Measurements from ENCODE around the gene UBE2F.
"Not testable (repeated sequence)": the region's sequence is repeated elsewhere in the genome, so short reads cannot be mapped to it uniquely, and the experiment has no call there.

The UBE2F gene

DNA sequence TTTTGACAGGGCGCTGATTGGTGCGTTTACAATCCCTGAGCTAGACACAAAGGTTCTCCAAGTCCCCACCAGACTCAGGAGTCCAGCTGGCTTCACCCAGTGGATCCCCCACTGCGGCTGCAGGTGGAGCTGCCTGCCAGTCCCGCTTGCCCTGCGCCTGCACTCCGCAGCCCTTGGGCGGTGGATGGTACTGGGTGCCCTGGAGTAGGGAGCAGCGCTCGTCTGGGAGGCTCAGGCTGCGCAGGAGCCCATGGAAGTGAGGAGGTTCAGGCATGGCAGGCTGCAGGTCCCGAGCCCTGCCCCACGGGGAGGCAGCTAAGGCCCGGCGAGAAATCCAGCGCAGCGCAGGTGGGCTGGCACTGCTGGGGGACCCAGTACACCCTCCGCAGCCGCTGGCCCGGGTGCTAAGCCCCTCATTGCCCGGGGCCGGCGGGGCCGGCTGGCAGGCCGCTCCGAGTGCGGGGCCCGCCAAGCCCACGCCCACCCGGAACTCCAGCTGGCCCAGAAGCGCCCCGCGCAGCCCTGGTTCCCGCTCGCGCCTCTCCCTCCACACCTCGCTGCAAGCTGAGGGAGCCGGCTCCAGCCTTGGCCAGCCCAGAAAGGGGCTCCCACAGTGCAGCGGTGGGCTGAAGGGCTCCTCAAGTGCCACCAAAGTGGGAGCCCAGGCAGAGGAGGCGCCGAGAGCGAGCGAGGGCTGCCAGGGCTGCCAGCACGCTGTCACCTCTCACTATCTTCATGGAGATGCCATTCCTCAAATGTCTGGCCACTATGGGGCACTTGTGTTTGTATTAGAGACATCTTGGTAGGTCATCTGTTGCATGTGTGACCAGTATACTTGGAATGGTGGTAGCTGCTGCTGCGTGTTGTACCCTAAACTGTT is 91.1 kb downstream of the UBE2F start:
- not testable (repeated sequence) for DNase-seq

DNA sequence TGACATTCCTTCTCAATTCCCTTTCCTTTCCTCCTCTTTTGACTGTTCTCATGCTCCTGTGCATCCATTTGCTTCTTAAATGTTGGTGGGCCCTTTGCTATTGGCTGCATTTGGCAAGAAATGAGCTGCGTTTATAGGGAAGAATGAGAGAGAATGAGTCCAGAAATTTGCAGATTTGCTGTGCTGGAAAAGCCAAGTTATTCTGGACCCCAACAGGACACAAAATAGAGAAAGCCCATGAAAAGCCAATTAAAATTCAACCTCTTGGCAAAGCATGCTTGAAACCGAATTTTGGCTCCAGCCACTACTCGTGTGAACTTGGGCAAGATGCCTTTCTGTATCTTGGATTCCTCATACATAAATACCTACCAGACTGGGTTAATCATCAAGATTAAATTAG is 92.7 kb downstream of the UBE2F start:
- no peak for DNase-seq

DNA sequence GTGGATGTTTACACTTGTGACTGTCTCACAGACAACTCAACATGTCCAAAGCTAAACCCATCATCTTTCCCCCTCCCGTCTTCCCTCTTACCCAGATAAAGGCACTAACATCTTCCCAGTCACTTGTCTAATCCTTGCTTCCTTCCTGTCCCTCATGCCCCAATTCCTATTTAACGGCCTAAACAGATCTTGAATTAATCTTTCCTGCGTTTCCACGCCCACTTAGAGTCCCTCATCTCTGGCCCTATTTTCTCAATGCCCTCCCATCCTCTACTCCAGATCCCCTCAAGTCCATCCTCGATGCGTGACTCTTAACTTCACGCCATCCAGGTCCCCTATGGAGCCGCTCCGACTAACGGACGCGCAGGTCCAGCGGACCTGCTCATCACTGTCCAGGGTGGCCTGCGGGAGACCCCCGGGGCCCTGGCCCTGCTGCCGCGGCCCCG is 93.3 kb downstream of the UBE2F start:
- no peak for DNase-seq

DNA sequence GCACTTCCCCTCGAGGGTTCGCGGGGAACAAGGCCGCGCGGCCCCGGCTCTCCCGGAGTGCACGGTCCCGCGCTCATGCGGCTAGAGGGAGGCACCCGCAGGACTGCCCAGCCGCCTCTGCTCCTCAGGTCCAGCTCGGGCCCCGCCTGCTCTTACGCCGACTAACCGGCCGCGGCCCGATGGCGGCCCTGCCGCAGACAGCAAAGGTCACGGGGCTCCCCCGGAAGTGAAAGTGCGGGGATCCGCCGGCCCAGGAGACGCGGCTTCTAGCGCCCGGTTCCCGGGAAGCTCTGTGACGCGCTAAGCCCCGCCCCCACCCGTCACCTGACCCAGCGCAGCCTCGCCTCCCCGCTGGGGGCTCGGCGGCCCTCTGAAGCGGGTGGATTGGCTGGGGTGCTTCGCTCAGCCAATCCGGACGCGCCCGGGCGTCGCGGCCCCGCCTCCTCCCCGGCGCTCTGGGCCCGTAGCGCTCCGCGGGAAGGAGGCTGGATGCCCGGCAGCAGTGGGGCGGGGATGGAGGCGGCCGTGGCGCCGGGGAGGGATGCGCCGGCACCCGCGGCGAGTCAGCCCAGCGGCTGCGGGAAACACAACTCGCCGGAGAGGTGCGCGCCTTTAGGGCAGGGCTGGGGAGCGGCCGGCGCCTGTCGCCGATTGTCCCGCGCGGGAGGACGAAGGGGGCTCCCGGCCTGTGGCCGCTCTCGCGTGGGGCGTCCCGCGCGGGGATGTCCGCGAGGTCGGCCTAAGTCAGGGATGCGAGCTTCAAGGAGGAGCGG is 93.9 kb downstream of the UBE2F start, which contains the start of gene SCLY:
Gene SCLY, plus strand, starts transcription at position 460 of the 773 bp plus-strand sequence. Its CDS starts 54 bp downstream, at position 514.
- DNase-seq: peak; percentile 98

GRCh38 chr2:238061315-238062202 is 94.7 kb downstream of the UBE2F start:
- no peak for DNase-seq

DNA sequence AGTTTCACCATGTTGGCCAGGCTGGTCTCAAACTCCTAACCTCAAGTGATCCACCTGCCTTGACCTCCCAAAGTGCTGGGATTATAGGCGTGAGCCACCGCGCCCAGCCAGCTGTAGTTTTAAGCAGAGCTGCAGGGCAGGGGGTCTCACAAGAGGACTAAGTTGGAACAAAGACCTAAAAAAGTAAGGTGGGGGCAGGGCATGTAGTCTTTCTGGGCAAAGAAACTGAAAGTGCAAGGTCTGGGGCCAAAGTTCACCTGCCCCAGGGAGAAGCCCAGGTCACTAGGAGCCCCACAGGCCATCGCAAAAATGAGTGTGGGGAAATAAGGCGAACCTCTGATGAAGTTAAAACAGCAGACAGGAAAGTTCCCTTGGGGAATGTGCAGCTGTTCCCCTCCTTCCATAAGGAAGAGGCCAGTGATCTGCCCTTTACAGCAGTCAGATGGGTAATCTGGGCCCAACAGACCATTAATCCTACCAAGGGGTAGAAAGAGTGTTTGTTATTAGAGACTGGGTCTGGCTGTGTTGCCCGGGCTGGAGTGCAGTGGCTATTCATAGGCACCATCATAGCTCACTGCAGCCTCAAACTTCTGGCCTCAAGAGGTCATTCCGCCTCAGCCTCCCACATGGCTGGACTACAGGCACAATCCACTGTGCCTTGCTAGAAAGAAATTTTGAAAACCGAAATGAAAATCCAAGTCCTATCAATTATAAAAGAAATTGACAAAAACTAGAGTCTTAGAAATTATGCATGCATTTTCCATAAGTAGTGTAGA is 96.8 kb downstream of the UBE2F start:
- DNase-seq: no peak

GRCh38 chr2:238064376-238064775 is 97.6 kb downstream of the UBE2F start:
- no peak for DNase-seq

DNA sequence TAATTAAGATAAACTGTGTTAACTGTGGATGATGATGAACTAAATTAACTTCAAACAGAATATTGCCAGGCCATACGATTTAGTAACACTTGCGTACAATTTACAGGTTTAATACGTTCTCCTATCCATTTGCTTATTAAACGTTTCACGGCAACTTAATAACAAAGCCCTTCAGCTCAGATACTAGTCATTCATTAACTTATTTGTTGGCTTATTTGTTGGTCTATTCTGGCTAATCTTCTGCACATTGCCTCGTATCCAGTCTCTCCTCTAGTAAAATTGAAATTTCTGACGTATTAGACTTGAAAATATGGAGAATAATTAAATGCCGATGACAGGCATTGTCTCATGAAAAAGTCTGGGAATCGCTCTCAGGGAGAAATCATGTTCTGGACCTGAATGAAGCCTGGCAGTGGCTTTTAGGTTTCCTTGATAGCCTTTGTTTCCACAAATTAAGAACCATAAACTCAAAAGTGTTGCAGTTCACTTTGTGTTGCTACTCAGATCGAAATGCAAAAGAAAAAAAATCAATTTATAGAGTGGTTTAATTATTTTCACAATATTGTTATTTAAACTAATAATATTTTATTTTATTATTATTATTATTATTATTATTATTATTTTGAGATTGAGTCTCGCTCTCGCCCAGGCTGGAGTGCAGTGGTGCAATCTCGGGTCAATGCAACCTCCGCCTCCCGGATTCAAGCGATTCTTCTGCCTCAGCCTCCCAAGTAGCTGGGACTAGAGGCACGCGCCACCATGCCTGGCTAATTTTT is 98.4 kb downstream of the UBE2F start:
- DNase-seq: no peak

GRCh38 chr2:238066218-238066617 is 99.4 kb downstream of the UBE2F start:
- no peak for DNase-seq

- DNase-seq: not testable (repeated sequence)
These were observed 99.9 kb downstream of the UBE2F start for GRCh38 chr2:238066718-238067117.

GRCh38 chr2:238067939-238068338 is 101.1 kb downstream of the UBE2F start:
- DNase-seq: no peak

GRCh38 chr2:238069021-238069709 is 102.4 kb downstream of the UBE2F start:
- DNase-seq: no peak

DNA sequence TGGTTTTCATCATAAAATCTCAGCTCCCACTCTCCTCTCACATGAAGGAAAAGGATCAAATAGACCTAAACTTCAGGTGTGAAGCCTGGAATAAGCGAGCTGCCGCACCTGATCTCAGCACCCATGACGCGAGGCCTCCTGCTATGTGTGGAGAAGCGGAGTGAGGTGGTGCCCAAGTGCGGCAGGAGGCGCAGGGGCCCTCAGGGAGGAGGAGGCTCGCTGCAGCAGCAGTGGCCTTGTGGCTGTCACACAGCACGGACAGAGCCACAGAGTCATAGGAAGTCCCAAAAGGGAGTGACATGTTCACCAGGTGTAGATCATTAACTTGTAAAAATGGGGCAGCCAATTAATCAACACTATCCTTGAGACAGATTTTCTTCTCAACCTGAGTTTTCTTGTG is 103.1 kb downstream of the UBE2F start:
- DNase-seq: no peak

DNA sequence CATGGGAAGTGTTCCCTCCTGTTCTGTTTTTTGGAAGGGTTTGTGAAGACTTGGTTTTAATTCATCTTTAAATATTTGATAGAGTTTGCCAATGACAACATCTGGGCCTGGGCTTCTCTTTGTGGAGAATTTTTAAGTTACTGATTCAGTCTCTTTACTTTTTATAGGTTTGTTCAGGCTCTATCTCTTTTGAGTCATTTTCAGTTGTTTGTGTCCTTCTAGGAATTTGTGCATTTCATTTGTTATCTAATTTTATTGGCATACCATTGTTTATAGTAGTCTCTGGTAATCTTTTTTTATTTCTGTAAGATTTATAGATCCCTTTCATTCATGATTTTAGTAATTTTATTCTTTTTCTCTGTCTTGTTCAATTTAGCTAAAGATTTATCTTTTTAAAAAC is 108.6 kb downstream of the UBE2F start:
- DNase-seq: no peak

- no peak for DNase-seq
These were observed 110.5 kb downstream of the UBE2F start for GRCh38 chr2:238077292-238077691.

DNA sequence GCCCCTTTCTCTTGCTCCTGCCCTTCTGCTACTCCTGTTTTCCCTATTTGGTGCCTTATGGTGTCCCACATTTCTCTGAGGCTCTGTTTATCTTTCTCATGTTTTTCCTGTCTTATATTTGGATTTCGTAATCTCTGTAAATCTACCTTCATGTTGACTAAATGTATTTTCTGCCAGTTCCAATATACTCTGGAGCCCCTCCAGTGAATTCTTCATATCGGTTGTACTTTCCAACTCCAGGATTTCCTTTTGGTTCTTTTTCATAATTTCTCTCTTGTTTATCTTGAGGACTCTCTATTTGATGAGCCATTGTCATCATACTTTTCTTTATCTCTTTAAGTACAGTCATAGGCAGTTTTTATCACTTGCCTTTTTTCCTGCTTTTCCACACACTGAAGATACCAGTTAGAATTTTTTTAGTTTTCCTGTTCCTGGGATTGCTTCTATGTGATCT is 113.1 kb downstream of the UBE2F start:
- no peak for DNase-seq

GRCh38 chr2:238080518-238080917 is 113.7 kb downstream of the UBE2F start:
- no peak for DNase-seq

GRCh38 chr2:238081150-238081549 is 114.3 kb downstream of the UBE2F start:
- DNase-seq: no peak

- DNase-seq: no peak
These were observed 114.7 kb downstream of the UBE2F start for GRCh38 chr2:238081561-238081960.

- no peak for DNase-seq
These were observed 115.3 kb downstream of the UBE2F start for GRCh38 chr2:238082151-238082550.
